Measurements from ENCODE around the gene GPATCH8.
A peak's percentile ranks its signal among the peaks of the same experiment; 100 is the strongest.
"Not testable (repeated sequence)": the region's sequence is repeated elsewhere in the genome, so short reads cannot be mapped to it uniquely, and the experiment has no call there.

GPATCH8 gene

DNA sequence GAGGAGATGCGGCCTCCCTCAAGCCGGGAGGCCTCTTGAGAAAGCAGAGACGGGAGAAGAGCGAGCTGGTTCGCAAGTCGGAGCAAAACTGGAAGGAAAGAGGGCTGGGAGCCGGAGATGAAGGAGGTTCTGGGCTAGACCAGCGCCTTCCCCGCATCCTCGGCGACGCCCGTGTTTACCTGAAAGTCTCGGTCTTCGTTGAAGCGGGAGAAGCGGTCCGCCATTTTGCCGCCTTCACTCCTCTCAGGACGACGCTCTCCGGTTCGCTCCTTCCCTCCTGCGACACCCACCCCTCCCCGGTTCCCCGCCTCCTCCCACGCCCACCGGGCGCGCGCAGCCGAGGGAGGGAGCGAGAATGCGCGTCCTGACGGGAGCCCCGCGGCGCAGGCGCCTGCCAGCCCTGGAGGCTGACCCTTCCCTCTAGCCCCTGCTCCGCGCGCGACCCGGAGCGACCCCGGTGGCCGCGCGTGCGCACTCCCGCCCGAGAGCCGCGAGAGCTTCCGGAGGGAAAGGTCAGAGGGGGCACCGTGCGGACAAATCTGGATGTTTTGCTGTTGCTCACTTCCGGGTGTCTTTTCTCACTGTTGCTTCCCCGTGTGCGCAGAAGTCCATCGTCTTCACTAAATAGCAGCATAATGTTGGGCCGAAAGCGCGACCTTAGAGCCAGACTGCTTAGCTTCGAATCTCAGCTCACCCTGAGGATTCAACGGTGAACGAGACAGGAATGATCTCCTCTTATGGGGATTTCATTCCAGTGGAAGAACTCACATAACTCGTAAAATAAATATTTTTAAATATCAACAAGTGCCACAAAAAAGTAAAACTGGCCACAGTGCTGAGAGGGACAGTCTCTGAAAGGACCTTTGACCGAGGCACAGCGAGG lies at the start of gene GPATCH8:
Gene GPATCH8 (minus strand): TSS at position 260 of the 883 bp plus-strand sequence. CDS start 36 bp downstream, at position 224.
- peak within 1 kb of the TSS; percentile 99 for H3K4me3 Mint-ChIP-seq

DNA sequence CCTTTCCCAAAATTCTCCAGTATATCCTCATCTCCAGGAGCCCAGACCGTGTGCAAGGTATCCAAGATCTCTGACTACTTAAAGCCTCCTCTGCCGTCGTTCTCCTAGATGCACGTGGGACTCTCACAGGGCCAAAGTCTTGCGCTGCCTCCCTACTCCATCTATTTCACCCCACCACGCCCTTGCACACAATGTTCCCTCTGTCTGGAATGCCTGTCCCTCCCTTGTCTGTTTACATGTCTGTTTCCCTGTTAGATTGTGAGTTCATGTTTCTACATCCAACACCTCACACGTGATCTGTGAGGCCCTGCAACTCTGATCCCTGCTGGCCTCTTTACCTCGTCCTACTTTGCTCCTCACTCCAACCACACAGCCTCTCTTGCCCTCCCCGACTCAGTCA lies 49.2 kb upstream of the GPATCH8 start:
- H3K36me3 Mint-ChIP-seq, result peaks cover 8% of the 10 kb centered on the region
- no peak overlapping the region for H3K4me3 Mint-ChIP-seq
- no peak for ATAC-seq
- DNase-seq (ENCODE audit: low spot score in 2 of 2), result no peak
- no peaks in the 10 kb centered on the region for H3K9me3 Mint-ChIP-seq
- no peak overlapping the region for H3K27ac Mint-ChIP-seq
- H3K4me1 Mint-ChIP-seq, result peaks cover 12% of the 10 kb centered on the region

More for the DNA sequence above, at the start of gene GPATCH8:
- H3K36me3 Mint-ChIP-seq, result peaks cover 12% of the 10 kb centered on the region
- H3K4me1 Mint-ChIP-seq, result peaks cover 22% of the 10 kb centered on the region
- peak within 1 kb of the TSS; percentile 99 for H3K27ac Mint-ChIP-seq
- no peaks in the 10 kb centered on the region for H3K9me3 Mint-ChIP-seq
- peak; percentile 95 for ATAC-seq
- peak; percentile 95 to 98 for DNase-seq (ENCODE audit: low spot score in 2 of 2)

GRCh38 chr17:44549686-44550085 lies 46.5 kb upstream of the GPATCH8 start:
- H3K27ac Mint-ChIP-seq, result no peak overlapping the region
- no peaks in the 10 kb centered on the region for H3K4me1 Mint-ChIP-seq
- H3K9me3 Mint-ChIP-seq, result no peaks in the 10 kb centered on the region
- no peaks in the 10 kb centered on the region for H3K36me3 Mint-ChIP-seq
- no peak for ATAC-seq
- DNase-seq (ENCODE audit: low spot score in 2 of 2), result no peak
- no peak overlapping the region for H3K4me3 Mint-ChIP-seq

GRCh38 chr17:44548376-44549230 lies 45.4 kb upstream of the GPATCH8 start:
- Mint-ChIP-seq H3K27ac (no peak overlapping the region), H3K9me3 (no peaks in the 10 kb centered on the region), H3K36me3 (no peaks in the 10 kb centered on the region), H3K4me3 (no peak overlapping the region), H3K4me1 (no peaks in the 10 kb centered on the region)
- DNase-seq (ENCODE audit: low spot score in 2 of 2) (no peak), ATAC-seq (no peak)

GRCh38 chr17:44547625-44548267 lies 44.5 kb upstream of the GPATCH8 start:
- DNase-seq (ENCODE audit: low spot score in 2 of 2) (no peak), ATAC-seq (no peak)
- H3K27ac Mint-ChIP-seq, result no peak overlapping the region
- H3K36me3 Mint-ChIP-seq, result no peaks in the 10 kb centered on the region
- no peaks in the 10 kb centered on the region for H3K9me3 Mint-ChIP-seq
- H3K4me3 Mint-ChIP-seq, result no peak overlapping the region
- no peaks in the 10 kb centered on the region for H3K4me1 Mint-ChIP-seq

DNA sequence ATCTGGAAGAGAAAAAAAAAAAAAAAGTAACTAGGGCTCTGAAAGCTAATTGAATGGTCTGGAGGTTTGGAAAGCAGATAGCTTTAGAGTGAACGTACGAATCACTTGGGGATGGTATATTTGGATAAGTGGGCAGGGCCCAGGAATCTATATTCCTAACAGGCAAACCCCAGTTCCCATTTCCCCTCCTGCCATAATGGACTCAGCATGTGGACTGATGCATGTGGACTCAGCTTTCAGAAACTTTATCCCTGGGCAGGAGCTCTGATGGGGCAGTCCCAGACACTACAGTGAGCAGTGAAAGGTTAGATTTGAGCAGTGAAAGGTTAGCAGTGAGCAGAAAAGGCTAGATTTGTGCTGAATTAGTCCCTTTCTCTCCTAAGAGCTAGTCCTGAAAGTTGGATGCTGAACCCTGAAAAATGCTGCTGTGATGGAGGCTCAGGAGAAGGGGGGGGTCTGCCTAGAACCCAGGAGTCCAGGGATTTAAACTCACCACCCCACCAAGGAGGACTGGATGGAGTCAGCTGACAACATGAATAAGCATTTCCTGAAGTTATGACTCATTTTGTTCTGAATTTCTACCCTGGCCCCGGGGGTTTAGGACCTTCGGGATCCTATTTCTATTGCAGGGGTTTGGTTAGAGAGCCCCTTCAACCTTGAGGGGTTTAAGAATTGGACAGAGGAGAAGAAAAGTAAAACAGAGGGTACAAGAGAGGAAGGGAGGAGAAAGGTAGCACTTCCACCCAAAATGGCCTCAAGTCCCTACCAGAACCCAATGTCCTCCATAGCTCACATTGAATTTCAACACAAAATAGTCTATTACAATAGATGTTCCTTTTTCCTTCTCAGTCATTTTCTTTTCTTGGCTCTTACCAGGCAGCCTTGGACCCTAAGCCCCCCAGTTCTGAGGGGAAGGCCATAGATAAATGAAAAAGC lies 43.7 kb upstream of the GPATCH8 start:
- no peaks in the 10 kb centered on the region for H3K9me3 Mint-ChIP-seq
- DNase-seq (ENCODE audit: low spot score in 2 of 2) (no peak), ATAC-seq (no peak)
- H3K36me3 Mint-ChIP-seq, result no peaks in the 10 kb centered on the region
- H3K27ac Mint-ChIP-seq, result no peak overlapping the region
- H3K4me3 Mint-ChIP-seq, result no peak overlapping the region
- no peaks in the 10 kb centered on the region for H3K4me1 Mint-ChIP-seq

DNA sequence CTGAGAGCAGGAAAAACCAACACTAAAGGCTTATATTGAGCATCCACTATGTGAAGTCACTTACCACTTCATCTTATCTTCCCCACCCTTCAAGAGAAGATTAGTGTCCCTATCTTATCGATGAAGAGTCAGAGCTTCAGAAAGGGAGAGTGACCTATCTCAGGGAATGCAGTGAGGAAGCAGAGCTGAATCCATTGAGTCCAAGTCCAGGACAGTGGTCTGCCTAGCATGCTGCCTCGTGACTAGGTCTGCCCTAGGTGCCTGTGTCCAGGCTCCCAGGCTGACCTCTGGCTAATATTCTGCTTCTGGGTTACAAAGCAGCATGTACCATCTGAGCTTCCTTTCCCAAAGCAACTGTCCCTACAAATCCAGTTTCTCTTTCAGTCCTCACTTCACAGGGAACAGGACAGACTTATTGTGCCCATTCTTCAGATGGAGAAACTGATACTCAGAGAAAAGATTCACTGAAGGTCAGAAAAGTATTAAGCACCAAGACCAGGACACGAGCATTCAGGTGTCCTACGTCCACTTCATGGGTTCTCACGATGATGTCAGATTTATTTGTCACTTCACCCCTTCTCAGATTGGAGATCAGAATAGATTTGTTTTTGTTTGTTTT lies 40.8 kb upstream of the GPATCH8 start:
- DNase-seq (ENCODE audit: low spot score in 2 of 2) (no peak), ATAC-seq (no peak)
- Mint-ChIP-seq H3K9me3 (no peaks in the 10 kb centered on the region), H3K4me3 (no peak overlapping the region), H3K27ac (no peak overlapping the region), H3K36me3 (no peaks in the 10 kb centered on the region), H3K4me1 (no peaks in the 10 kb centered on the region)

DNA sequence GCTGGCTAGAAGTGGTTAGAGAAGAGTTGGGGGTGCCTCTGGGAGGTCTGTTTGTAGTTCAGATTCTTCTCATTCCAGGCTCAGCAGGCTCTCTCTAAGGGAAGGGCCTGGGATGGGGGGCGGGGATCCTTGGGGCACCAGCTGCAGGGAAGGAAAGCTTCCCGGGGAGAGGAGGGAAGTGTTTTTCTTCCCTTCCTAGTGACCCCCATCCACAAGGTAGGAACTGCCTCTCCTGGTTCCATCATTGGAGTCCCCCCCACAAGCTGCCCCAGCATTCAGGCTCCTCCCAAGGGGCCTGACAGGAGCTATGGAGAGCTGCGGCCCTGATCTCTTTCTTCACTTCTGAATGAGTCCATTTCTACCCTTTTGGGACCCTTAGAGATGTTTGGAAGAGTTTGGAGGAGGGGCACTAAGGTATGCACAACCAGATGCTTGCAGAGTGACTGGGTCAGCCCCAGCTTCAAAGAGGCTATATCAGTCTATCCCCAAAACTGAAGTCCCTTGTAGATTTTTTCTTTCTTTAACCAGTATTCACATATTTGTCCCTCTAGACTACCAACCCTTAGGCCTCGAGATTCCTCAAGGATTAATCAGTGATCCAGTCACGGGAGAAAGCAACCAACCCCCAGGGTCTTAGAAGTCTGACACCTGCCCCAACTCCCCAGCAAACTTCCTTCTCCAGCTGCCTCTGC lies 40.2 kb upstream of the GPATCH8 start:
- no peaks in the 10 kb centered on the region for H3K9me3 Mint-ChIP-seq
- ATAC-seq (no peak), DNase-seq (ENCODE audit: low spot score in 2 of 2) (no peak)
- no peaks in the 10 kb centered on the region for H3K4me1 Mint-ChIP-seq
- H3K36me3 Mint-ChIP-seq, result no peaks in the 10 kb centered on the region
- no peak overlapping the region for H3K27ac Mint-ChIP-seq
- H3K4me3 Mint-ChIP-seq, result no peak overlapping the region

DNA sequence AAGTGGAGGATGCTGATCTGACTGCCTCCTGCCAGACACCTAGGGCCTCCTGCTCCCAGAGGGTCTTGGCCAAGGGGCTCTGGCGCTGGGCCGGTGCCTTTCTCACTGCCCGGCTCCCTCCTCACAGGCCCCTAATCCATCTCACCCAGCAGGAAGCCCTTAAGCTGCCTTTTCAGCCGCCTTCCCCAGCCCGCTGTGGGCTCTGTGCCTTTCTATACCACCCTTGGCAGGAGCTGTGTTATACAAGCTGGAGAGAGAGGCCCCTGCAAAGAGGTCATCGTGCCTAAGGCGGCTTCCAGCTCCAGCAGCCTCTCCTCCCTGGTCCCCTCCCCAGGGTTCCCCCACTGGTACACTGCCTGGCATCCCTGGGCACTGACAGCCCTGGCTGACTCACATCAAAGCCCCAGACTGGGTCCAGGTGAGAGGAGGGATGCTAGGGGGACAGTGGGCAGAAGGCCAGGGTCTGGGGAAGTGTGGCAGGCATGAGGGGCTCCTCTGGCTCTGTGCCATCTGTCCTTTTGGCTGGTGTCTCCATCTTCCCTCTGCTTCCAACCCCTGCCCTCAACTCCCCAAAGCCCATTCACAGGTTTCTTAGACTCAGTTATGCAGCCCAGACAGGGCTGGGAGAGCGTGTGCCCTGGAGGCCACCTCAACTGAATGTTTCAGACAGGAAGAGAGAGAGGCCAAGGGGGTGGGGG lies 38.8 kb upstream of the GPATCH8 start:
- Mint-ChIP-seq H3K9me3 (no peaks in the 10 kb centered on the region), H3K27ac (no peak overlapping the region), H3K4me1 (no peaks in the 10 kb centered on the region), H3K36me3 (no peaks in the 10 kb centered on the region), H3K4me3 (no peak overlapping the region)
- no peak for DNase-seq (ENCODE audit: low spot score in 2 of 2)
- ATAC-seq, result no peak

- DNase-seq (ENCODE audit: low spot score in 2 of 2) (no peak), ATAC-seq (no peak)
- Mint-ChIP-seq H3K36me3 (no peaks in the 10 kb centered on the region), H3K4me1 (no peaks in the 10 kb centered on the region), H3K9me3 (no peaks in the 10 kb centered on the region), H3K4me3 (no peak overlapping the region), H3K27ac (no peak overlapping the region)
Observed at GRCh38 chr17:44540246-44541084, 37.3 kb upstream of the GPATCH8 start.

GRCh38 chr17:44539673-44540072 lies 36.5 kb upstream of the GPATCH8 start:
- no peaks in the 10 kb centered on the region for H3K4me1 Mint-ChIP-seq
- ATAC-seq (no peak), DNase-seq (ENCODE audit: low spot score in 2 of 2) (no peak)
- H3K9me3 Mint-ChIP-seq, result no peaks in the 10 kb centered on the region
- H3K36me3 Mint-ChIP-seq, result no peaks in the 10 kb centered on the region
- no peak overlapping the region for H3K27ac Mint-ChIP-seq
- no peak overlapping the region for H3K4me3 Mint-ChIP-seq

DNA sequence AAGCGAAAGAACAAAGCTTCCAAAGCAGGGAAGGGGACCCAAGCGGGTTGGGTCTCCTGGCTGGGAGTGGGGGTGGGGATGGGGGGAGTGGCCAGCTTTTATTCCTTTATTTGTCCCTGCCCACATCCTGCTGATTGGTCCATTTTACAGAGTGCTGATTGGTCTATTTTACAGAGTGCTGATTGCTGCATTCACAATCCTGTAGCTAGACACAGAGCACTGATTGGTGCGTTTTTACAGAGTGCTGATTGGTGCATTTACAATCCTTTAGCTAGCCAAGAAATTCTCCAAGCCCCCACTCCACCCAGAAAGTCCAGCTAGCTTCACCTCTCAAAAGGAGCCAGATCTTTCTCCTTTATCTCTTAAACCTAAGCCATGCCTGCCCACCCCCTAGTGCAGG lies 34.7 kb upstream of the GPATCH8 start:
- not testable (repeated sequence) for ATAC-seq; H3K27ac Mint-ChIP-seq; DNase-seq (ENCODE audit: low spot score in 2 of 2); H3K4me3 Mint-ChIP-seq; H3K36me3 Mint-ChIP-seq; H3K9me3 Mint-ChIP-seq
- H3K4me1 Mint-ChIP-seq, result peaks cover 11% of the 10 kb centered on the region

All from stimulated activated effector memory CD8-positive, alpha-beta T cell treated with anti-CD3 and anti-CD28 coated beads, Interleukin-12 subunit alpha, Interleukin-12 subunit beta, amount 100 ng/mL, for 72 hours (primary cell).